Thoracic aorta (tissue), 2 donors: ENCODE measurements around the gene HOXB8. TPM values are rescaled to one million over a fixed set of nuclear protein-coding genes. Genes with fewer than 3 reads are reported as not detected.

ENCODE experiments used
- ATAC-seq: fragments of 150-250 bp; one replicate; pipeline ENCODE4 v1.8.0; 2017; ENCODE audit warnings: low read depth; ENCODE audit not compliant: insufficient number of reproducible peaks, low FRiP score
- DNase-seq: peaks from one replicate; pipeline ENCODE4 v3.0.0-alpha.2; 2020; ENCODE audit warnings: low spot score
- H3K27ac ChIP-seq, 2 donors: fragments of 200-600 bp; sonication (generic); 1 replicate in 1 of 2; 2 replicates in 1 of 2; pipeline ENCODE4 v1.5.1; 2016; ENCODE audit warnings: mild to moderate bottlenecking in 2 of 2, moderate library complexity in 2 of 2
- H3K27me3 ChIP-seq: fragments of 200-600 bp; sonication (generic); replicated peaks from 2 replicates; pipeline ENCODE4 v1.6.0; 2016; ENCODE audit warnings: mild to moderate bottlenecking; ENCODE audit not compliant: insufficient read depth
- H3K36me3 ChIP-seq: fragments of 200-600 bp; sonication (generic); one replicate; pipeline ENCODE4 v1.5.1; 2016
- H3K4me1 ChIP-seq, 2 donors: fragments of 200-600 bp; sonication (generic); 1 replicate in 1 of 2; 2 replicates in 1 of 2; pipeline versions ENCODE4 v1.5.1 to v1.6.0; 2016; ENCODE audit warnings: low read depth in 2 of 2, mild to moderate bottlenecking in 1 of 2; ENCODE audit not compliant: control insufficient read depth in 1 of 2
- H3K4me3 ChIP-seq: fragments of 200-600 bp; sonication (generic); 2 replicates; pipeline ENCODE4 v1.5.1; 2016; ENCODE audit warnings: mild to moderate bottlenecking
- H3K9me3 ChIP-seq: fragments of 200-600 bp; sonication (generic); 2 replicates; pipeline ENCODE4 v1.5.1; 2016
- total RNA-seq, 2 donors: library from RNA; depleted of rRNA; stranded (reverse); fragments of >200 nt; gene quantifications; one replicate each; pipeline versions ENCODE4 v1.1.0 to v1.2.3, GENCODE V29; 2016
- TF ChIP-seq, protein P1 (sequence below): fragments of 200-600 bp; sonication (generic); IDR thresholded peaks from one replicate; pipeline ENCODE4 v1.5.1; 2019; ENCODE audit warnings: antibody characterized with exemption

The HOXB8 gene
- total RNA-seq, 2 donors from 2014 or later = 1.4 TPM; not detected in 1

GRCh38 chr17:48597778-48598631 is 17.1 kb downstream of the HOXB8 start:
- TF ChIP-seq, protein P1, sequence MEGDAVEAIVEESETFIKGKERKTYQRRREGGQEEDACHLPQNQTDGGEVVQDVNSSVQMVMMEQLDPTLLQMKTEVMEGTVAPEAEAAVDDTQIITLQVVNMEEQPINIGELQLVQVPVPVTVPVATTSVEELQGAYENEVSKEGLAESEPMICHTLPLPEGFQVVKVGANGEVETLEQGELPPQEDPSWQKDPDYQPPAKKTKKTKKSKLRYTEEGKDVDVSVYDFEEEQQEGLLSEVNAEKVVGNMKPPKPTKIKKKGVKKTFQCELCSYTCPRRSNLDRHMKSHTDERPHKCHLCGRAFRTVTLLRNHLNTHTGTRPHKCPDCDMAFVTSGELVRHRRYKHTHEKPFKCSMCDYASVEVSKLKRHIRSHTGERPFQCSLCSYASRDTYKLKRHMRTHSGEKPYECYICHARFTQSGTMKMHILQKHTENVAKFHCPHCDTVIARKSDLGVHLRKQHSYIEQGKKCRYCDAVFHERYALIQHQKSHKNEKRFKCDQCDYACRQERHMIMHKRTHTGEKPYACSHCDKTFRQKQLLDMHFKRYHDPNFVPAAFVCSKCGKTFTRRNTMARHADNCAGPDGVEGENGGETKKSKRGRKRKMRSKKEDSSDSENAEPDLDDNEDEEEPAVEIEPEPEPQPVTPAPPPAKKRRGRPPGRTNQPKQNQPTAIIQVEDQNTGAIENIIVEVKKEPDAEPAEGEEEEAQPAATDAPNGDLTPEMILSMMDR = no peak
- H3K27ac ChIP-seq = peak overlapping the region in 1 of 2 donors; percentile 49
- peaks cover 9 to 45% of the 10 kb centered on the region in 2 donors for H3K4me1 ChIP-seq
- no peaks in the 10 kb centered on the region for H3K27me3 ChIP-seq
- H3K36me3 ChIP-seq = peaks cover 8% of the 10 kb centered on the region
- H3K4me3 ChIP-seq = peak overlapping the region; percentile 84
- ATAC-seq (peak; percentile 21), DNase-seq (no peak)
- no peaks in the 10 kb centered on the region for H3K9me3 ChIP-seq

- H3K36me3 ChIP-seq = peaks cover 8% of the 10 kb centered on the region
- ATAC-seq = no peak
These were observed 17.6 kb downstream of the HOXB8 start for GRCh38 chr17:48597528-48597777.

DNA sequence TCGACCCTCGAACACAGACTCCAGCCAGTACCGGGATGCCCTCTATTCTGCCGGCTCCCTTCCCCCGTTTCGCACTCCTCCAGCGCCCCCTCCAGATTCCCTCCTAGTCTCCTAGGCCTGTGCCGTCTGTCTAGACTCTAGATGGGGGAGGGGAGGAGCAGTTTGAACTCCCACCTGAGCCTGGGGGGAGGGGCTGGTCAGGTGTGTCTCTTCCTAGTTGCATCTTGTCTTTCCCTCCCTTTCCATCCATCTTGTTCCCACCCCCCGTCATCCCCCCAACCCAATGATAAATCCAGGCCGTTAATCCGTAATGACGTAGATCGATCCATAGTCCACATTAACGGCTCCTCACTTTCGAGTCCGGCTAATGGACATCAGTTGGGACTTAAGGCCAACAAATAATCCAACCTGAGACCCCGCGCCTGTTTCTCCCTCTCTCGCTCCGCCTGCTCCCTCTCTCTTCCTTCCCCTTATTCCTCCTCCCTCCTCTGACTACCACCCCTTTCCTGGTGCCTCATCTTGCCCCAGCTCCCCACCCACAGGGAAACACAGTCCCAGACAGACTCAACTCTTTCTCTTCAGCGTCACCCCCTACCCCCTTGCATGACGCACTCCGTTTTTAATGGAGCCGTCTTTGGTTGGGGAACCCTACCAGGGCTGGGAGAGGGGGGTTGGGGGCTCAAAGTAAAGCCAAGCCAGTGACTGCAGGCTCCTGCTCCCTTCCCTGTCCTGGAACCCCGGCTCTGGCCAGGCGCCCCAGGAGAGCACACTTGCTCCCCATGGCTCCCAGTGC is 18.2 kb downstream of the HOXB8 start:
- DNase-seq = no peak
- no peak for ATAC-seq

More at GRCh38 chr17:48597528-48597777, 17.6 kb downstream of the HOXB8 start:
- H3K9me3 ChIP-seq = no peaks in the 10 kb centered on the region
- TF ChIP-seq, protein P1 = no peak
- H3K4me3 ChIP-seq = peak overlapping the region; percentile 84
- peak overlapping the region in 1 of 2 donors; percentile 49 for H3K27ac ChIP-seq
- H3K27me3 ChIP-seq = no peaks in the 10 kb centered on the region
- H3K4me1 ChIP-seq = peaks cover 9 to 40% of the 10 kb centered on the region in 2 donors
- no peak for DNase-seq

GRCh38 chr17:48596000-48596734 is 18.9 kb downstream of the HOXB8 start:
- Histone ChIP-seq H3K27me3 (no peaks in the 10 kb centered on the region), H3K27ac (no peak overlapping the region), H3K4me3 (peak overlapping the region; percentile 84), H3K9me3 (no peaks in the 10 kb centered on the region), H3K4me1 (peaks cover 5 to 29% of the 10 kb centered on the region in 2 donors), H3K36me3 (peaks cover 8% of the 10 kb centered on the region)
- ATAC-seq (no peak), DNase-seq (no peak)
- TF ChIP-seq, protein P1 = no peak

More for the DNA sequence above, 18.2 kb downstream of the HOXB8 start:
- H3K36me3 ChIP-seq = peaks cover 8% of the 10 kb centered on the region
- H3K27me3 ChIP-seq = no peaks in the 10 kb centered on the region
- TF ChIP-seq, protein P1 = no peak
- no peaks in the 10 kb centered on the region for H3K9me3 ChIP-seq
- peaks cover 7 to 35% of the 10 kb centered on the region in 2 donors for H3K4me1 ChIP-seq
- H3K4me3 ChIP-seq = peak overlapping the region; percentile 84
- H3K27ac ChIP-seq = peak overlapping the region in 1 of 2 donors; percentile 49
